SHP77 treated with DMSO at 0.1 percent for 48 hours (cell line): ENCODE results near the gene DCBLD2.

Experiments used
- DNase-seq: peaks from one replicate; lab custom pipeline; 2025; lab: John Stamatoyannopoulos, UW

Gene DCBLD2

GRCh38 chr3:98766924-98767323 lies 134.6 kb downstream of the DCBLD2 start:
- DNase-seq, result no peak

- no peak for DNase-seq
Observed at GRCh38 chr3:98765721-98766120, 135.8 kb downstream of the DCBLD2 start.

- no peak for DNase-seq
Observed at GRCh38 chr3:98764472-98764884, 137.0 kb downstream of the DCBLD2 start.

- no peak for DNase-seq
Observed at GRCh38 chr3:98763819-98764418, 137.6 kb downstream of the DCBLD2 start.

GRCh38 chr3:98763076-98763475 lies 138.4 kb downstream of the DCBLD2 start, which contains the start of gene ST3GAL6:
Gene ST3GAL6 (plus strand): TSS chr3:98763340. CDS start chr3:98768441, 5,101 bp downstream.
- DNase-seq, result no peak

- DNase-seq, result no peak
Observed at GRCh38 chr3:98761643-98762229, 139.8 kb downstream of the DCBLD2 start.

GRCh38 chr3:98759629-98760028 lies 141.9 kb downstream of the DCBLD2 start:
- DNase-seq, result no peak

GRCh38 chr3:98755601-98756000 lies 145.9 kb downstream of the DCBLD2 start:
- DNase-seq, result no peak

GRCh38 chr3:98754483-98754882 lies 147.0 kb downstream of the DCBLD2 start:
- DNase-seq, result no peak

- no peak for DNase-seq
Observed at GRCh38 chr3:98750276-98750919, 151.1 kb downstream of the DCBLD2 start.

GRCh38 chr3:98746882-98747281 lies 154.6 kb downstream of the DCBLD2 start:
- no peak for DNase-seq

GRCh38 chr3:98746122-98746521 lies 155.4 kb downstream of the DCBLD2 start:
- no peak for DNase-seq
